ENCODE measurements around the gene AKAIN1.

GRCh38 chr18:5146093-5146492, 51.0 kb downstream of the AKAIN1 start:
- TF ChIP-seq CTCF (IDR thresholded peaks at IDR 0.05) (no peak), EP300 (IDR thresholded peaks at IDR 0.05) (no peak), POLR2AphosphoS5 (IDR thresholded peaks at IDR 0.05) (no peak)

Data from upper lobe of left lung (tissue), 4 donors.